Measurements from ENCODE around the gene PTP4A2.

- TF ChIP-seq CTCF (conservative IDR thresholded peaks at IDR 0.05) = no peak
- TF ChIP-seq EZH2 (IDR thresholded peaks at IDR 0.05; ENCODE audit: low read depth) = no peak
Observed at GRCh38 chr1:31951276-31951675, 13.1 kb upstream of the PTP4A2 start.

Measured in PC-9 (cell line).